ENCODE results near the gene TPK1.

DNA sequence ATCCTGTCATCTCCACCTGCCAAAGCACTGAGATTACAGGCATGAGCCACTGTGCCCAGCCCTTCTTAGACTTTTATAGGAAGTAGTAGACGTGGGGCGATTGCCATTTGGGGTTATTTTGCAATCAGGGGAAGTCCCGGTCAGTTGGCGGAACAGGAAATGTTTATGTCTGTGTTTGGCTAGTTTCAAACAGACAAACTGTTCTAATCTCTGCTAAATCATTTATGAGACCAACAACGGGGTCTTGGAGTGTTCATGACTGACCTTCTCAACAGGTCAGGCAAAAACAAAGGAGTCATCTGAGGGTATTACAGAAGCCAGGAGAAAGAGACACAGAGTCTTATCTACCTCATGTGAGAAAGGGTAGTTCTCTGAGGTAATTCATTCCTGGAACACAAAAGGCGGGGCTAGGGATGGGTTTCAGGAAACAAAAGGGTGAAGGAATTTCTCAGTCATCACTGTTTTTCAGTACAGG, 6.6 kb upstream of the TPK1 start:
- TF ChIP-seq CHD2 (IDR thresholded peaks at IDR 0.05; ENCODE audit: low read length, partially characterized antibody) (no peak), SMC3 (IDR thresholded peaks at IDR 0.05; ENCODE audit: low read depth, low read length) (no peak), JUND (IDR thresholded peaks at IDR 0.05) (no peak), SIN3A (IDR thresholded peaks at IDR 0.05; ENCODE audit: borderline replicate concordance, low read depth, low read length) (no peak), RFX5 (IDR thresholded peaks at IDR 0.05; ENCODE audit: low read length) (no peak)
- TF ChIP-seq, protein P1, sequence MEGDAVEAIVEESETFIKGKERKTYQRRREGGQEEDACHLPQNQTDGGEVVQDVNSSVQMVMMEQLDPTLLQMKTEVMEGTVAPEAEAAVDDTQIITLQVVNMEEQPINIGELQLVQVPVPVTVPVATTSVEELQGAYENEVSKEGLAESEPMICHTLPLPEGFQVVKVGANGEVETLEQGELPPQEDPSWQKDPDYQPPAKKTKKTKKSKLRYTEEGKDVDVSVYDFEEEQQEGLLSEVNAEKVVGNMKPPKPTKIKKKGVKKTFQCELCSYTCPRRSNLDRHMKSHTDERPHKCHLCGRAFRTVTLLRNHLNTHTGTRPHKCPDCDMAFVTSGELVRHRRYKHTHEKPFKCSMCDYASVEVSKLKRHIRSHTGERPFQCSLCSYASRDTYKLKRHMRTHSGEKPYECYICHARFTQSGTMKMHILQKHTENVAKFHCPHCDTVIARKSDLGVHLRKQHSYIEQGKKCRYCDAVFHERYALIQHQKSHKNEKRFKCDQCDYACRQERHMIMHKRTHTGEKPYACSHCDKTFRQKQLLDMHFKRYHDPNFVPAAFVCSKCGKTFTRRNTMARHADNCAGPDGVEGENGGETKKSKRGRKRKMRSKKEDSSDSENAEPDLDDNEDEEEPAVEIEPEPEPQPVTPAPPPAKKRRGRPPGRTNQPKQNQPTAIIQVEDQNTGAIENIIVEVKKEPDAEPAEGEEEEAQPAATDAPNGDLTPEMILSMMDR (IDR thresholded peaks at IDR 0.05), result no peak
- TF ChIP-seq, protein P2, sequence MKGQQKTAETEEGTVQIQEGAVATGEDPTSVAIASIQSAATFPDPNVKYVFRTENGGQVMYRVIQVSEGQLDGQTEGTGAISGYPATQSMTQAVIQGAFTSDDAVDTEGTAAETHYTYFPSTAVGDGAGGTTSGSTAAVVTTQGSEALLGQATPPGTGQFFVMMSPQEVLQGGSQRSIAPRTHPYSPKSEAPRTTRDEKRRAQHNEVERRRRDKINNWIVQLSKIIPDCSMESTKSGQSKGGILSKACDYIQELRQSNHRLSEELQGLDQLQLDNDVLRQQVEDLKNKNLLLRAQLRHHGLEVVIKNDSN (IDR thresholded peaks at IDR 0.05; ENCODE audit: borderline replicate concordance, low read depth), result no peak
- TF ChIP-seq, protein P3, sequence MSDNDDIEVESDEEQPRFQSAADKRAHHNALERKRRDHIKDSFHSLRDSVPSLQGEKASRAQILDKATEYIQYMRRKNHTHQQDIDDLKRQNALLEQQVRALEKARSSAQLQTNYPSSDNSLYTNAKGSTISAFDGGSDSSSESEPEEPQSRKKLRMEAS (IDR thresholded peaks at IDR 0.05; ENCODE audit: low read depth), result no peak
- TF ChIP-seq, protein P4, sequence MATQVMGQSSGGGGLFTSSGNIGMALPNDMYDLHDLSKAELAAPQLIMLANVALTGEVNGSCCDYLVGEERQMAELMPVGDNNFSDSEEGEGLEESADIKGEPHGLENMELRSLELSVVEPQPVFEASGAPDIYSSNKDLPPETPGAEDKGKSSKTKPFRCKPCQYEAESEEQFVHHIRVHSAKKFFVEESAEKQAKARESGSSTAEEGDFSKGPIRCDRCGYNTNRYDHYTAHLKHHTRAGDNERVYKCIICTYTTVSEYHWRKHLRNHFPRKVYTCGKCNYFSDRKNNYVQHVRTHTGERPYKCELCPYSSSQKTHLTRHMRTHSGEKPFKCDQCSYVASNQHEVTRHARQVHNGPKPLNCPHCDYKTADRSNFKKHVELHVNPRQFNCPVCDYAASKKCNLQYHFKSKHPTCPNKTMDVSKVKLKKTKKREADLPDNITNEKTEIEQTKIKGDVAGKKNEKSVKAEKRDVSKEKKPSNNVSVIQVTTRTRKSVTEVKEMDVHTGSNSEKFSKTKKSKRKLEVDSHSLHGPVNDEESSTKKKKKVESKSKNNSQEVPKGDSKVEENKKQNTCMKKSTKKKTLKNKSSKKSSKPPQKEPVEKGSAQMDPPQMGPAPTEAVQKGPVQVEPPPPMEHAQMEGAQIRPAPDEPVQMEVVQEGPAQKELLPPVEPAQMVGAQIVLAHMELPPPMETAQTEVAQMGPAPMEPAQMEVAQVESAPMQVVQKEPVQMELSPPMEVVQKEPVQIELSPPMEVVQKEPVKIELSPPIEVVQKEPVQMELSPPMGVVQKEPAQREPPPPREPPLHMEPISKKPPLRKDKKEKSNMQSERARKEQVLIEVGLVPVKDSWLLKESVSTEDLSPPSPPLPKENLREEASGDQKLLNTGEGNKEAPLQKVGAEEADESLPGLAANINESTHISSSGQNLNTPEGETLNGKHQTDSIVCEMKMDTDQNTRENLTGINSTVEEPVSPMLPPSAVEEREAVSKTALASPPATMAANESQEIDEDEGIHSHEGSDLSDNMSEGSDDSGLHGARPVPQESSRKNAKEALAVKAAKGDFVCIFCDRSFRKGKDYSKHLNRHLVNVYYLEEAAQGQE (IDR thresholded peaks at IDR 0.05; ENCODE audit: low read depth, low read length), result no peak
